Esophagus squamous epithelium (tissue), 4 donors: Measurements from ENCODE around the gene SLC51A.

Experiments
- CTCF ChIP-seq, 6 experiments: fragments of 450-650 bp in 4 of 6; fragments of 200-600 bp in 2 of 6; sonication (generic) in 2 of 6; IDR thresholded peaks; one replicate each; pipeline ENCODE4 v1.5.1; 2016 to 2019; ENCODE audit warnings: antibody characterized with exemption in 6 of 6, mild to moderate bottlenecking in 4 of 6, moderate library complexity in 4 of 6
- POLR2A ChIP-seq, 4 donors: fragments of 450-650 bp; IDR thresholded peaks; one replicate each; pipeline ENCODE4 v1.6.1; 2017; ENCODE audit warnings: antibody characterized with exemption in 4 of 4, mild to moderate bottlenecking in 4 of 4, moderate library complexity in 3 of 4

GRCh38 chr3:196241704-196242103, 25.4 kb downstream of the SLC51A start:
- TF ChIP-seq CTCF (IDR thresholded peaks at IDR 0.05) (no peak), POLR2A (IDR thresholded peaks at IDR 0.05) (no peak)
